Upper lobe of left lung (tissue), 6 donors: ENCODE data around the gene PQBP1. TPM values are rescaled to one million over a fixed set of nuclear protein-coding genes. Genes with fewer than 3 reads are reported as not detected.
A peak's percentile ranks its signal among the peaks of the same experiment; 100 is the strongest.

Source experiments
- ATAC-seq, 2 donors: fragments of 200-7000 bp; cut with Tn5 transposase; one replicate each; pipeline ENCODE4 v1.9.1; 2022; ENCODE audit warnings: mild to moderate bottlenecking in 2 of 2, moderate library complexity in 2 of 2; ENCODE audit not compliant: low FRiP score in 2 of 2
- DNase-seq, 2 donors: peaks; one replicate each; pipeline ENCODE4 v3.0.0-alpha.2; 2019 to 2020
- H3K27ac ChIP-seq, 4 donors: fragments of 200-600 bp; sonication (generic); one replicate each; pipeline ENCODE4 v1.5.1; 2016 to 2019
- H3K27me3 ChIP-seq, 4 donors: fragments of 200-600 bp; sonication (generic); one replicate each; pipeline ENCODE4 v1.5.1; 2017 to 2019
- H3K36me3 ChIP-seq, 4 donors: fragments of 200-600 bp; sonication (generic); one replicate each; pipeline ENCODE4 v1.5.1; 2016 to 2019
- H3K4me1 ChIP-seq, 4 donors: fragments of 200-600 bp; sonication (generic); one replicate each; pipeline ENCODE4 v1.5.1; 2018 to 2019
- H3K4me3 ChIP-seq, 4 donors: fragments of 200-600 bp; sonication (generic); one replicate each; pipeline ENCODE4 v1.5.1; 2017 to 2019; ENCODE audit warnings: mild to moderate bottlenecking in 2 of 4, moderate library complexity in 1 of 4
- H3K9me3 ChIP-seq, 4 donors: fragments of 200-600 bp; sonication (generic); one replicate each; pipeline ENCODE4 v1.5.1; 2018 to 2019
- EP300 ChIP-seq, 4 donors: sonication (generic); formaldehyde crosslinking; IDR thresholded peaks; one replicate each; pipeline ENCODE4 v1.5.1; 2017; ENCODE audit warnings: antibody characterized with exemption in 4 of 4, control low read depth in 2 of 4
- POLR2A ChIP-seq, 4 donors: fragments of 450-650 bp; IDR thresholded peaks; one replicate each; pipeline ENCODE4 v1.5.1; 2016 to 2017; ENCODE audit warnings: antibody characterized with exemption in 4 of 4, mild to moderate bottlenecking in 2 of 4
- POLR2AphosphoS5 ChIP-seq, 2 donors: sonication (generic); formaldehyde crosslinking; IDR thresholded peaks; one replicate each; pipeline ENCODE4 v1.5.1; 2017; ENCODE audit warnings: antibody characterized with exemption in 2 of 2
- WGBS, 2 donors: methylation state at CpG; one replicate each; pipeline ENCODE4 v1.1.5; 2017 to 2018; 5-methylcytosine and 5-hydroxymethylcytosine counted together
- total RNA-seq, 6 donors: library from RNA; depleted of rRNA in 4 of 6; stranded (reverse); fragments of >200 nt in 4 of 6; gene quantifications; one replicate each; pipeline versions ENCODE4 v1.1.0 to v1.2.1, GENCODE V29; 2016 to 2021
- TF ChIP-seq, protein P1 (sequence below), 6 experiments: fragments of 450-650 bp in 4 of 6; fragments of 200-600 bp in 2 of 6; sonication (generic) in 2 of 6; IDR thresholded peaks; one replicate each; pipeline ENCODE4 v1.5.1; 2016 to 2019; ENCODE audit warnings: antibody characterized with exemption in 6 of 6
- donor health status: DM: no; HTN: no; CAD: no; lungs with moderate emphysema.
- donor health status: DM: no; HTN: yes; CAD: no; lungs with severe emphysema.

PQBP1 gene
- total RNA-seq, 6 donors from 2014 or later, result 49.1 to 76.9 (median 65.2) TPM

DNA sequence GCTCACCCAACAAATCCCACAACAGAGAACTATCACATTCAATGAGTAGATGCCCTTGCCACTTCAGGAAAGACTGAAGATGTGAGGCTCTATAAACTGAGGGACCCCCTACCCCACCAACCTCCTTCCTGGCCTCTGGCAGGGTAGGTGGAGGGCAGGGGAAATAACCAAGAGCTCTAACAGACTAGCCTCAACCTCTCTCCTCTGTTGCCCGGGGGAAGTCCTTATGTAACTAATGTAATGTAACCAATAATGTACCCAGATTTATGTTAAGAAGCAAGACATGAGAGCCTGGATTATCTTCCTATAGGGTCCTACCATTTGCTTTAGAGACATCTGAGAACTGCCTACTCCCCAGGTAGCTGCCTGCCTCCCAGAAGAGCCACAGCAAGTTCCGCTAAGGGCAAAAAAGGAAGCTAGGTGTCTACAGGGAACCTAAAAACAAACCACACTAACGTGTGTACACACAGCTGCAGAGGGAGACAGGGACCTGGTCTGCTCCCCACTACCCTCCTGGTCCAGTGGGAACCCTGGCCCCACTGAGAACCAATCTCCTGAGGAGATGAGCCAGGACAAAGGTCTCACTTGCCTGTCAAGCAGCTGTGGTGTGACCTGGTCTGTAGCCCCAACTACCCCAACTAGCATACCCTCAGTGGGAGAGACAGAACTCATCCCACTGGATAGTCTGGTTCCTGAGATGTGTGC is 41.9 kb downstream of the PQBP1 start:
- Histone ChIP-seq H3K27me3 (no peaks in the 10 kb centered on the region), H3K36me3 (peaks cover 0 to 15% (median 1%) of the 10 kb centered on the region in 4 donors), H3K4me3 (no peak overlapping the region), H3K27ac (peak overlapping the region; percentile 24 to 85 (median 80)), H3K4me1 (peaks cover 12 to 47% (median 21%) of the 10 kb centered on the region in 4 donors), H3K9me3 (no peaks in the 10 kb centered on the region)
- ATAC-seq, result no peak
- WGBS, 2 donors, result 51 to 58% methylated on average over 2 to 3 of the region's 3 CpGs
- TF ChIP-seq, protein P1, sequence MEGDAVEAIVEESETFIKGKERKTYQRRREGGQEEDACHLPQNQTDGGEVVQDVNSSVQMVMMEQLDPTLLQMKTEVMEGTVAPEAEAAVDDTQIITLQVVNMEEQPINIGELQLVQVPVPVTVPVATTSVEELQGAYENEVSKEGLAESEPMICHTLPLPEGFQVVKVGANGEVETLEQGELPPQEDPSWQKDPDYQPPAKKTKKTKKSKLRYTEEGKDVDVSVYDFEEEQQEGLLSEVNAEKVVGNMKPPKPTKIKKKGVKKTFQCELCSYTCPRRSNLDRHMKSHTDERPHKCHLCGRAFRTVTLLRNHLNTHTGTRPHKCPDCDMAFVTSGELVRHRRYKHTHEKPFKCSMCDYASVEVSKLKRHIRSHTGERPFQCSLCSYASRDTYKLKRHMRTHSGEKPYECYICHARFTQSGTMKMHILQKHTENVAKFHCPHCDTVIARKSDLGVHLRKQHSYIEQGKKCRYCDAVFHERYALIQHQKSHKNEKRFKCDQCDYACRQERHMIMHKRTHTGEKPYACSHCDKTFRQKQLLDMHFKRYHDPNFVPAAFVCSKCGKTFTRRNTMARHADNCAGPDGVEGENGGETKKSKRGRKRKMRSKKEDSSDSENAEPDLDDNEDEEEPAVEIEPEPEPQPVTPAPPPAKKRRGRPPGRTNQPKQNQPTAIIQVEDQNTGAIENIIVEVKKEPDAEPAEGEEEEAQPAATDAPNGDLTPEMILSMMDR (IDR thresholded peaks at IDR 0.05), result no peak
- TF ChIP-seq EP300 (IDR thresholded peaks at IDR 0.05), result no peak
- no peak for DNase-seq

DNA sequence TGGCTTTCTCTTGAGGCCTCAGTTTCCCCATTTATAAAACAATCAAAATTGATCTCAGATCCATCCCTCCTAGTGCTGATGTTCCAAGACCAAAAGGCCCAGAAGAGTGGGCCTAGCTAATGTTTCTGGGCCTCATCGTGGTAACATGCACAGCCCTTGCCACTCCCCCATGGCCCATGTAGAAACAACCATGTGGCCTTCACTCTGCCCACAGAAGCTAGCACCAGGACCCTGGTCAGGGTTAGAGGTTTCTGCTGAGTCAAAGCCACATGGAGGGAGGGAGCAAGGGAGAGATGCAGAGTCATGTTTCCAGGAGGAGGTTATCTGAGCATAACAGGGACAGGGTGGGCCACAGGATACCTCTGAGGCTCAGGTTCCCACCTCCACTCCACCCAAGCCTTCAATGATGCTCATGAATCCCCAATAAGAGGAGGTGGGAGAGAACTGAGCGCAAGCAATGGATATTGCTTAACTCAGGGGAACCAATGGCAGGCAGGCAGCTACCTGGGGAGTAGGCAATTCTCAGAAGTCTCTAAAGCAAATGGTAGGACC is 42.8 kb downstream of the PQBP1 start:
- no peaks in the 10 kb centered on the region for H3K27me3 ChIP-seq
- TF ChIP-seq POLR2AphosphoS5 (IDR thresholded peaks at IDR 0.05) (no peak), EP300 (IDR thresholded peaks at IDR 0.05) (no peak), POLR2A (IDR thresholded peaks at IDR 0.05) (no peak)
- TF ChIP-seq, protein P1 (IDR thresholded peaks at IDR 0.05), result no peak
- 58 to 100% methylated on average over 1 to 2 of the region's 2 CpGs for WGBS, 2 donors
- no peak for DNase-seq
- H3K27ac ChIP-seq, result peak overlapping the region in 3 of 4 donors; percentile 11 to 83 (median 78)
- H3K4me1 ChIP-seq, result peaks cover 12 to 47% (median 21%) of the 10 kb centered on the region in 4 donors
- ATAC-seq, result no peak
- no peaks in the 10 kb centered on the region for H3K9me3 ChIP-seq
- peaks cover 0 to 10% (median 0%) of the 10 kb centered on the region in 4 donors for H3K36me3 ChIP-seq
- no peak overlapping the region for H3K4me3 ChIP-seq

DNA sequence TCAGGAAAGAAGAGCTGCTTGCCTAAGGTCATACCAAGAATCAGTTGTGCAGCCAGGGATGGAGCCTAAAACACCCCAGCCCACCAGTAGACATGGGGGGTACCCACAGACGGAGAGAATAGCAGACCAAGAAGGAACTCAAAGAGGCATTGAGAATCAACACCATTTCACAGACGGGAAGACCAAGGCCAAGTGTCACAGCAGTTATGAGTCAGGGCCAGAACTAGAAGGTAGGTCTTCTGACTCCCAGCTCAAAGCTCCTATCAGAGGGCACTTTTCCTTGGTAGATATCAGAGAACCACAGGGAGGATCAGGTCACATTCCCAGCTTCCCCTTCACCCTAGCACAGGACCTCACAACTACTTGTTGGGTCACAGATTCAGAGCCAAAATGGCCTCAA is 45.2 kb downstream of the PQBP1 start:
- Histone ChIP-seq H3K27me3 (no peaks in the 10 kb centered on the region), H3K4me1 (peaks cover 2 to 45% (median 10%) of the 10 kb centered on the region in 4 donors), H3K27ac (no peak overlapping the region), H3K4me3 (no peak overlapping the region), H3K9me3 (no peaks in the 10 kb centered on the region), H3K36me3 (peaks cover 0 to 10% (median 0%) of the 10 kb centered on the region in 4 donors)
- DNase-seq (no peak), ATAC-seq (no peak)
- TF ChIP-seq EP300 (IDR thresholded peaks at IDR 0.05) (no peak), POLR2A (IDR thresholded peaks at IDR 0.05) (no peak), POLR2AphosphoS5 (IDR thresholded peaks at IDR 0.05) (no peak)
- TF ChIP-seq, protein P1 (IDR thresholded peaks at IDR 0.05), result no peak
- 60% methylated on average over 1 to 2 of the region's 2 CpGs for WGBS, 2 donors

DNA sequence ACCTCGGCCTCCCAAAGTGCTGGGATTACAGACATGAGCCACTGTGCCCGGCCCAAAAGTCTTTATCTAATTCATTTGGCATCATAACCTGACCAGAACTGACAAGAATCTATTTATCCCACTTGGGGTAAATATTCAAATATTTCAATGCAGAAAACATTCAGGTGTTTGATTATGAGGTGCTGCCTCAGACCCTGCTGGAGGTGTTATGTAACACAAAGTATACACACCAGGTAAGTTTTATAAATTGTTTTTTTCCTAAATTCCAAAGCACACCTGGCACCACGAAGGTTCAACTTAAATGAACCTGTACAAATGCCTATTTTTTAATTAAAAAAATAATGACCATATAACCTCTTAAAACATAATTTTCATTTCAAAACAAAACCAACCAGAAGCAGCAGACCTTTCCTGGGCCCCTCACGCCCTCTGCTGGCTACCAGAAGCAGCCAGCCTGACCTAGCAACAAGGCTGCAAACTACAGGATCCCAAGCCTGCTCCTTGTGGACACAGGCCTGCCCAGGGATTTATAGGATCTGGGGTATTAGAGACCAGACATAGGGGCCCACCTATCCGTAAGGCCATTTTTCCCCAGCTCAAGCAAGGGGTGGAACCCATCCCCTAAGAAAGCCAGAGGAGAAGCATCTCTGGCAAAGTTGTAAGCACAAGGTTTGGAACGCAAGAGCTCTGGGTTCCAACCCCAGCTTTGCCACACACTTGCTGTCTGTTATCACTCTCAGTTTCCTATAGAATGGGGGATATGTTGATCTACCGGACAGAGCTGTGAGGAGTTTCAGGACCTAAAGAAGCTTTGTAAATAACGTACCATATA is 48.0 kb downstream of the PQBP1 start:
- no peaks in the 10 kb centered on the region for H3K9me3 ChIP-seq
- DNase-seq (peak in 1 of 2 donors; percentile 59), ATAC-seq (peak in 1 of 2 donors; percentile 62)
- H3K4me1 ChIP-seq, result peaks cover 0 to 29% (median 6%) of the 10 kb centered on the region in 4 donors
- WGBS, 2 donors, result 51 to 54% methylated on average over 7 to 8 of the region's 8 CpGs
- no peak overlapping the region for H3K27ac ChIP-seq
- TF ChIP-seq, protein P1 (IDR thresholded peaks at IDR 0.05), result peak; percentile 29 to 71 (median 54)
- no peak for TF ChIP-seq POLR2AphosphoS5 (IDR thresholded peaks at IDR 0.05)
- H3K27me3 ChIP-seq, result no peaks in the 10 kb centered on the region
- H3K4me3 ChIP-seq, result no peak overlapping the region
- peaks cover 0 to 13% (median 0%) of the 10 kb centered on the region in 4 donors for H3K36me3 ChIP-seq
